Left lung (tissue), 10 donors: Measurements from ENCODE around the gene JADE2. TPM values are rescaled to one million over a fixed set of nuclear protein-coding genes. Genes with fewer than 3 reads are reported as not detected.

Source experiments
- ATAC-seq: fragments of 200-7000 bp; cut with Tn5 transposase; one replicate; pipeline ENCODE4 v1.9.1; 2020; ENCODE audit warnings: moderate library complexity
- DNase-seq, 4 donors: peaks; one replicate each; pipeline ENCODE4 v3.0.0-alpha.2; 2013 to 2020
- H3K27ac ChIP-seq, 2 donors: fragments of 200-600 bp; sonication (generic) in 1 of 2; one replicate each; pipeline versions ENCODE4 v1.5.0 to v1.8.0; 2020 to 2021
- H3K27me3 ChIP-seq, 2 donors: fragments of 200-600 bp; sonication (generic) in 1 of 2; one replicate each; pipeline versions ENCODE4 v1.5.0 to v1.8.0; 2020 to 2021
- H3K36me3 ChIP-seq, 2 donors: fragments of 200-600 bp; sonication (generic) in 1 of 2; one replicate each; pipeline versions ENCODE4 v1.5.0 to v1.8.0; 2020 to 2021
- H3K4me1 ChIP-seq, 2 donors: fragments of 200-600 bp; one replicate each; pipeline ENCODE4 v1.8.0; 2021
- H3K4me3 ChIP-seq, 2 donors: fragments of 200-600 bp; sonication (generic) in 1 of 2; one replicate each; pipeline versions ENCODE4 v1.5.0 to v1.8.0; 2020 to 2021; ENCODE audit warnings: mild to moderate bottlenecking in 1 of 2
- H3K9me3 ChIP-seq, 2 donors: fragments of 200-600 bp; sonication (generic) in 1 of 2; one replicate each; pipeline versions ENCODE4 v1.5.0 to v1.8.0; 2020 to 2021
- intact Hi-C, 2 donors: fragments of 100-400 bp; cut with DNase I; formaldehyde crosslinking; loops; one replicate each; pipeline versions ENCODE4 v1.11.2 to v1.14.2; 2022
- polyA plus RNA-seq, 6 donors: library from polyadenylated mRNA; unstranded; fragments of 120-200 nt; gene quantifications; one replicate each; pipeline ENCODE4 v1.2.1, GENCODE V29; 2013; ENCODE audit not compliant: insufficient read length in 6 of 6
- total RNA-seq, 2 donors: library from RNA; stranded (reverse); fragmentation: NEBNext Ultra II Directional; extraction: Animal tissue kit (Norgen Biotek cat#: 25700); gene quantifications; one replicate each; pipeline ENCODE4 v1.2.1, GENCODE V29; 2021
- TF ChIP-seq, protein P1 (sequence below), 2 donors: fragments of 200-600 bp; sonication (generic) in 1 of 2; IDR thresholded peaks; one replicate each; pipeline versions ENCODE4 v1.5.0 to v1.8.0; 2021; ENCODE audit warnings: antibody characterized with exemption in 2 of 2
- donor health status: DM: no; HTN: yes; CAD: no.
- donor health status: DM: no; HTN: no; CAD: no.

Gene JADE2
- total and polyA plus RNA-seq, 8 donors = 13.5 to 51.1 (median 17.3) TPM

DNA sequence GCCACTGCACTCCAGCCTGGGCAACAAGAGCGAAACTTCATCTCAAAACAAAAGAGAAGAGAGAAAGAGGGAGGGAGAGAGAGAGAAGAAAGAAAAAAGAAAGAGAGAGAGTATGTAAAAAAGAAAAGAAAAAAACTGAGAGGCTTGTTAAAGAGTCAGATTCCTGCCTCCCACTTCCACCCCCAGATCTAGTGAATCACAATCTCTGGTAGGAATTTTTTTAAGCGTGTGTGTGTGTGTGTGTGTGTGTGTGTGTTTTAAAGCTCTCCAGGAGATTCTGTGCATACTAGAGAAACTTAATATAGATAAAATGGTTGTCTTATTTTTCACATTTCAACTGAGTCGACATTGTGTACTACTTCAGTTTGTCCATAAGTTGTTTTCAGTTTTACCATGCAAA, 75.1 kb downstream of the JADE2 start:
- Histone ChIP-seq H3K36me3 (peaks cover 0 to 36% of the 10 kb centered on the region in 2 donors), H3K4me3 (no peak overlapping the region), H3K27ac (no peak overlapping the region), H3K27me3 (no peaks in the 10 kb centered on the region), H3K9me3 (no peaks in the 10 kb centered on the region), H3K4me1 (no peaks in the 10 kb centered on the region)
- TF ChIP-seq, protein P1, sequence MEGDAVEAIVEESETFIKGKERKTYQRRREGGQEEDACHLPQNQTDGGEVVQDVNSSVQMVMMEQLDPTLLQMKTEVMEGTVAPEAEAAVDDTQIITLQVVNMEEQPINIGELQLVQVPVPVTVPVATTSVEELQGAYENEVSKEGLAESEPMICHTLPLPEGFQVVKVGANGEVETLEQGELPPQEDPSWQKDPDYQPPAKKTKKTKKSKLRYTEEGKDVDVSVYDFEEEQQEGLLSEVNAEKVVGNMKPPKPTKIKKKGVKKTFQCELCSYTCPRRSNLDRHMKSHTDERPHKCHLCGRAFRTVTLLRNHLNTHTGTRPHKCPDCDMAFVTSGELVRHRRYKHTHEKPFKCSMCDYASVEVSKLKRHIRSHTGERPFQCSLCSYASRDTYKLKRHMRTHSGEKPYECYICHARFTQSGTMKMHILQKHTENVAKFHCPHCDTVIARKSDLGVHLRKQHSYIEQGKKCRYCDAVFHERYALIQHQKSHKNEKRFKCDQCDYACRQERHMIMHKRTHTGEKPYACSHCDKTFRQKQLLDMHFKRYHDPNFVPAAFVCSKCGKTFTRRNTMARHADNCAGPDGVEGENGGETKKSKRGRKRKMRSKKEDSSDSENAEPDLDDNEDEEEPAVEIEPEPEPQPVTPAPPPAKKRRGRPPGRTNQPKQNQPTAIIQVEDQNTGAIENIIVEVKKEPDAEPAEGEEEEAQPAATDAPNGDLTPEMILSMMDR (IDR thresholded peaks at IDR 0.05) = no peak
- no peak for ATAC-seq
- intact Hi-C loops = no loop called here
- no peak for DNase-seq

DNA sequence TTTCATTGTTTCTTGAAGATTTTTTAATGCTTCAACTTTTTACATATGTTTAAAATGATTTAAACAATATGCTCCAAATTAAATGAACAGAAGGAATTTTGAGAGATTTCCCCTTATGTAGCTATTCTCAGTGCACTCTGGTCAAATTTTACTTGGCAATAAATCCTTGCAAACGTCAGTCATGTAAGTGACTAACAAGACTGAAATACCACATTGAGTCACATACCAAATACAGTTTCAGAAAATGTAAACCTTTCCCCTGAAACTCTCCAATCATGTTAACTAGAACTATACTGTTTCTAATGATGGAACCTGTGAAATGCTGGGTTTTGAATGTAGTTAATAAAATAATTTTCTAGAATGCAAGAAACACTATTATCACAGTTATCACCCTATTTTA, 77.6 kb downstream of the JADE2 start:
- intact Hi-C loops = no loop called here
- TF ChIP-seq, protein P1 (IDR thresholded peaks at IDR 0.05) = no peak
- Histone ChIP-seq H3K4me3 (no peak overlapping the region), H3K4me1 (no peaks in the 10 kb centered on the region), H3K27ac (no peak overlapping the region), H3K36me3 (peaks cover 0 to 60% of the 10 kb centered on the region in 2 donors), H3K9me3 (no peaks in the 10 kb centered on the region), H3K27me3 (no peaks in the 10 kb centered on the region)
- no peak for ATAC-seq
- DNase-seq = no peak

DNA sequence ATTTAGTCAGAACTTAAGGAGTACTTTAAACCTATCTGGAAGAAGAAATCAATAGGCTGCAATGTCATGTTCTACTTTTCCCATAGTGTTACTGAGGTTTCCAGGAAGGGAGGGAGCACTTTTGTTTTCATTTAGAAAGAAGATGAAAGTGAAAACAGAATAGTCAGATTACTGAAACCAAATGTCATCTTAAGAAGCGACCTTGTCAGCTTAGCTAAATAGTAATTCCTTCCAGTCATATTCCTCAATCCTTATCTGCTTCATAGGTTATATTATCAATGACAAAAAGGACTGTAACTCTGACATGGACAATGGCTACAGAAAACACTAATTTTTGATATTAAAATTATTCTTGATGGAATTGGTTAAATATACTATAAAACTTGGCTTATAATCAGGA, 79.4 kb downstream of the JADE2 start:
- H3K4me3 ChIP-seq = no peak overlapping the region
- ATAC-seq (no peak), DNase-seq (no peak)
- no peaks in the 10 kb centered on the region for H3K4me1 ChIP-seq
- peak overlapping the region in 1 of 2 donors; percentile 30 for H3K27ac ChIP-seq
- intact Hi-C loops = no loop called here
- no peaks in the 10 kb centered on the region for H3K9me3 ChIP-seq
- peaks cover 0 to 78% of the 10 kb centered on the region in 2 donors for H3K36me3 ChIP-seq
- no peaks in the 10 kb centered on the region for H3K27me3 ChIP-seq
- TF ChIP-seq, protein P1 (IDR thresholded peaks at IDR 0.05) = no peak

DNA sequence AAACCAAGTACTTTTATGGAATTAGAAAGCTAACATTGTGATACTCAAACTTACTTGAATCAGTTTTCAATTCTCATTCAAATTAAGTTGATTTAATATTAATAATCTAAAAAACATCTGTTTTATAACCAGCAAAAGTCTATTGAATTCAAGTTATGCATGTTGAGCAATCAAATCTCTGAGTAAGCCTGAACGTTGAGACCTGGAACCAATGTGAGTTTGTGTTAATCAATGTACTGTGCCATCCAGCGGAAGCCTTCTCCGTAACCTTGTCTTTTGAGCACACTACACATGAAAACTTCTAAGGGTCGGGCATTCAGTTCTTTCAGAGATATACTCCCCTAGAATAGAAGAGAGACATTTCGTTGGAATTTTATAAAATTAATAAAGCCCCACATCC, 81.3 kb downstream of the JADE2 start:
- Histone ChIP-seq H3K27me3 (no peaks in the 10 kb centered on the region), H3K9me3 (no peaks in the 10 kb centered on the region), H3K27ac (no peak overlapping the region), H3K36me3 (peaks cover 0 to 94% of the 10 kb centered on the region in 2 donors), H3K4me1 (no peaks in the 10 kb centered on the region), H3K4me3 (no peak overlapping the region)
- no peak for ATAC-seq
- no peak for DNase-seq
- TF ChIP-seq, protein P1 (IDR thresholded peaks at IDR 0.05) = no peak
- intact Hi-C loops = no loop called here

DNA sequence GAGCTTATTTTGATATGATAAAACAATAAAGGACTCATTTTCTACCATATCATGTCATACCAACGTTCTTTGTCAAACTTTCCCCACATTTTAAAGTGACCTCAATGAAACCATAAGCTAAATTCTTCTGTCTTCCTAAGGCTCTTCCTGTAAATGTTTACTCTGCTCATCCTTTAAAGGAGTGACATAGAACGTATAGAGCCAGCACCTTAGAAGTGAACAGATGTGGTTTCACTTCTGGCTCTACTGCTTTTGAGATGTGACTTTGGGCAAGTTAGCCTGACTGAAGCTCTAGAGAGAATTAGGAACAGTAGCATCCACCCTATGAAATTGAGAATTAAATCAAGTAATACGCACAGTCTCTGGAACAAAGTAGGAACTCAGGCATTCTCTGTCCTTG, 83.1 kb downstream of the JADE2 start:
- H3K4me1 ChIP-seq = no peaks in the 10 kb centered on the region
- H3K36me3 ChIP-seq = peaks cover 0 to 98% of the 10 kb centered on the region in 2 donors
- intact Hi-C loops = no loop called here
- DNase-seq = no peak
- H3K27ac ChIP-seq = no peak overlapping the region
- ATAC-seq = no peak
- TF ChIP-seq, protein P1 (IDR thresholded peaks at IDR 0.05) = no peak
- H3K27me3 ChIP-seq = no peaks in the 10 kb centered on the region
- no peaks in the 10 kb centered on the region for H3K9me3 ChIP-seq
- no peak overlapping the region for H3K4me3 ChIP-seq
